Stimulated activated CD8-positive, alpha-beta memory T cell treated with anti-CD3 and anti-CD28 coated beads, Interleukin-2, amount 100 ng/mL, for 1 hour (primary cell): Measurements from ENCODE around the gene KPNB1.

Experiments
- DNase-seq, 2 donors: peaks; one replicate each; pipeline ENCODE4 v3.0.0-alpha.2; 2020; ENCODE audit warnings: low read depth in 2 of 2

Gene KPNB1

GRCh38 chr17:47711366-47712099, 61.8 kb downstream of the KPNB1 start:
- DNase-seq = no peak

- no peak for DNase-seq
Measured at GRCh38 chr17:47712330-47713023, 62.8 kb downstream of the KPNB1 start.

GRCh38 chr17:47713980-47714700, 64.4 kb downstream of the KPNB1 start:
- DNase-seq = no peak

GRCh38 chr17:47714773-47715396, 65.2 kb downstream of the KPNB1 start:
- no peak for DNase-seq

GRCh38 chr17:47715669-47716325, 66.1 kb downstream of the KPNB1 start:
- no peak for DNase-seq

GRCh38 chr17:47716375-47716774, 66.7 kb downstream of the KPNB1 start:
- no peak for DNase-seq

- no peak for DNase-seq
Measured at GRCh38 chr17:47717261-47717697, 67.6 kb downstream of the KPNB1 start.

GRCh38 chr17:47717979-47718621, 68.4 kb downstream of the KPNB1 start:
- DNase-seq = no peak

GRCh38 chr17:47718634-47719405, 69.1 kb downstream of the KPNB1 start:
- DNase-seq = no peak

- DNase-seq = no peak
Measured at GRCh38 chr17:47719411-47720152, 69.9 kb downstream of the KPNB1 start.

GRCh38 chr17:47720196-47720595, 70.5 kb downstream of the KPNB1 start:
- no peak for DNase-seq

- peak; percentile 79 to 81 for DNase-seq
Measured at GRCh38 chr17:47720754-47721533, 71.2 kb downstream of the KPNB1 start.

GRCh38 chr17:47721725-47722124, 72.0 kb downstream of the KPNB1 start:
- no peak for DNase-seq

GRCh38 chr17:47724705-47725104, 75.0 kb downstream of the KPNB1 start:
- DNase-seq = no peak

- DNase-seq = no peak
Measured at GRCh38 chr17:47725446-47726111, 75.9 kb downstream of the KPNB1 start.

GRCh38 chr17:47726796-47727703, 77.3 kb downstream of the KPNB1 start:
- DNase-seq = no peak

GRCh38 chr17:47727704-47728036, 78.0 kb downstream of the KPNB1 start:
- no peak for DNase-seq
